D721Med (cell line): ENCODE data around the gene KCP.

Experiments
- DNase-seq: peaks from one replicate; pipeline ENCODE4 v3.0.0; 2011; ENCODE audit warnings: low spot score; ENCODE audit not compliant: insufficient read length
- FAIRE-seq: peaks from 2 replicates; lab custom pipeline; 2011; peaks lifted over from hg19 to GRCh38; lab: Jason Lieb, UNC
- CTCF ChIP-seq: IDR thresholded peaks from 2 replicates; pipeline ENCODE4 v1.5.1; 2012; ENCODE audit warnings: mild to moderate bottlenecking, control low read depth; ENCODE audit not compliant: insufficient read depth; ENCODE audit errors: missing control alignments

Gene KCP

DNA sequence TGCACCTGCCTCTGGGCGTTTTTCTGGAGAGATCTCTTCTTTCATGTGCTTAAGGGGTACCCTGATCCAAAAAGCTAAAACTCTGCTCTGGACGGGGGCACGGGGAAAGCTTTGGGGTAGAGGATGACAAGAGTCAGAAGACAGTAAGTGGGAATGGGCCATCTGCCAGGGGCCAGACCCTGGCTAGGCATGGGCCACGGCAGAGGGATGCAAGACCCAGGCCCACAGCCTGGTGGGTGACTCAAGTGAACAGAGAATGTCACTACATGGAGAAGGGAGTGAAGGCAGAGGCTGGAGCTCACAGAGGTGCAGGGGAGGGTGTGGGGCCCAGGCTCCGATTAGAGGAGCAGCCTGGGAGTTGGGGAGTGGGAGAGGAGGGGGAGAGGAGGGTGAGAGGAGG, 65.0 kb downstream of the KCP start:
- DNase-seq (no peak), FAIRE-seq (no peak)
- TF ChIP-seq CTCF = no peak

- TF ChIP-seq CTCF = no peak
- no peak for DNase-seq
- no peak for FAIRE-seq
Observed at GRCh38 chr7:128844777-128845311, 65.7 kb downstream of the KCP start.

GRCh38 chr7:128843938-128844621, 66.4 kb downstream of the KCP start:
- no peak for FAIRE-seq
- DNase-seq = no peak

DNA sequence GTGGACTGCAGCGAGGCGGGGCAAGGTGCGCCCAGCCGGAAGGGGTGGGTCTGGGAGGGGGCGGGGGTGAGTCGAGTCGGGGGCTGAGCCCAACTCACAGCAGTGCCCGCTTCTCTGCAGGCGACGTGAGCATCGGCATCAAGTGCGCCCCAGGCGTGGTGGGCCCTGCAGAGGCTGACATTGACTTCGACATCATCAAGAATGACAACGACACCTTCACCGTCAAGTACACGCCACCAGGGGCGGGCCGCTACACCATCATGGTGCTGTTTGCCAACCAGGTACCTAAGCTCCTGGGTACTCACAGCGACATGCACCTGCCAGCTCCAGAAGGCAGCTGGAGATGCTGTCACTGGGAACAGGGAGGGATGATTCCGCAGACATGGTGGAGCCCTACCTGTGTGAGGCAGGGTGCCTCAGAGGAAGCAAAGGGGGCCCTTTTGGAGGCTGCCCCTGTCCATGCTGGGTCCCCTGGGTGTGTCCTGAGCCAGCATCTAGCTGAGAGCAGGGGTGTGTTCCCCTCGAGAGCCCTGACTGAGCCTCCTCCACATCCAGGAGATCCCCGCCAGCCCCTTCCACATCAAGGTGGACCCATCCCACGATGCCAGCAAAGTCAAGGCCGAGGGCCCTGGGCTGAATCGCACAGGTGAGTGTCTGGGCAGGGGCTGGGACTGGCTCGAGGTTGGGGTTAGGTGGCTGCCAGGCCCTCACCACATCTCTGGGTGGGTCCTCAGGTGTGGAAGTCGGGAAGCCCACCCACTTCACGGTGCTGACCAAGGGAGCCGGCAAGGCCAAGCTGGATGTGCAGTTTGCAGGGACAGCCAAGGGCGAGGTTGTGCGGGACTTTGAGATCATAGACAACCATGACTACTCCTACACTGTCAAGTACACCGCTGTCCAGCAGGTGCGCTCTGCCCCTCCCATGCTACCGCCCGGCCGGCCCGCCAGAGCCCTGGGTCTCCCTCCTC, 67.6 kb downstream of the KCP start:
- no peak for FAIRE-seq
- TF ChIP-seq CTCF = no peak
- no peak for DNase-seq

More at GRCh38 chr7:128843938-128844621, 66.4 kb downstream of the KCP start:
- TF ChIP-seq CTCF = no peak

DNA sequence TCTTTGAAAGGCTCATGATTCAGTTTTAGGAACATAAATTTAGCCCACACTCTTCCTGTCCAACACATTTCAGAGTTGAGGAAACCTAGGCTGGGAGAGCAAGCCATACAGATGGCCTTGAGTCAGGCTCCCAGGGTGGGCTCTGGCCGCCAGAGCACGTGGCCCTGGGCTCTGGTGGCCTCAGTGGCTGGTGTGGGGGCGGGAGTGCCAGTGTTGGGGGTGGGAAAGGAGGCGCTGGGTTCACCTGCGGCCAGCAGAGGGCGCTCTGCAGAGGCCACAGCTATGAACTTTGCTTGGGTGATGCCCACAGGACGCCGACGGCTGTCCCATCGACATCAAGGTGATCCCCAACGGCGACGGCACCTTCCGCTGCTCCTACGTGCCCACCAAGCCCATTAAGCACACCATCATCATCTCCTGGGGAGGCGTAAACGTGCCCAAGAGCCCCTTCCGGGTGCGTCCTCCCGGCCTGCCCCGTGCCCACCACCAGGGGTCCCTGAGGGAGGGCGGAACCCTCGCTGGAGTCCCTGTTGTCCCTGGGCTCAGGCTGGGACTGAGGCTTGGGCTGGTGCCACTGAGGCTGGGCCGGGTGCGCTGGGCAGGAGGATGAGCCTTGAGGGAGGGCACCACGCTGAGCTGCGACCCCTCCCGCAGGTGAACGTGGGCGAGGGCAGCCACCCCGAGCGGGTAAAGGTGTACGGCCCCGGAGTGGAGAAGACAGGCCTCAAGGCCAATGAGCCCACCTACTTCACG, 68.4 kb downstream of the KCP start:
- DNase-seq (peak; percentile 75), FAIRE-seq (no peak)
- peak; percentile 47 for TF ChIP-seq CTCF

DNA sequence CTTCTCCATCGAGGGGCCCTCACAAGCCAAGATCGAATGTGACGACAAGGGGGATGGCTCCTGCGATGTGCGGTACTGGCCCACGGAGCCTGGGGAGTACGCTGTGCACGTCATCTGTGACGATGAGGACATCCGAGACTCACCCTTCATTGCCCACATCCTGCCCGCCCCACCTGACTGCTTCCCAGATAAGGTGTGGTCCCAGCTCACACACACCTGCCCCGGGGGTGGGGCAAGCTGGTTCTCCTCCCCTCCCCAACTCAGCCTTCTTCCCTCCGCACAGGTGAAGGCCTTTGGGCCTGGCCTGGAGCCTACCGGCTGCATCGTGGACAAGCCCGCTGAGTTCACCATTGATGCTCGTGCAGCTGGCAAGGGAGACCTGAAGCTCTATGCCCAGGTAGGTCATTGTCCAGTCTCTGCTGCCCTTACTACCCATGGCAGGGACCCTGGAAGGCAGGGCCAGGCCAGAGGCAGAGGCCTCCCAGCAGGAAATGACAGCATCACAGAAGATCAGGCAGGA, 69.3 kb downstream of the KCP start:
- no peak for TF ChIP-seq CTCF
- FAIRE-seq (no peak), DNase-seq (no peak)
